AG09319 (cell line): Measurements from ENCODE around the gene TEDC2.

Experiments used
- DNase-seq: peaks from one replicate; pipeline ENCODE4 v3.0.0-alpha.2; 2010; ENCODE audit warnings: low read depth; ENCODE audit errors: extremely low read depth
- CTCF ChIP-seq: IDR thresholded peaks from 2 replicates; pipeline ENCODE4 v1.5.1; 2011; ENCODE audit warnings: low read depth, mild to moderate bottlenecking, inconsistent platforms, low read length, moderate library complexity

Gene TEDC2

GRCh38 chr16:2425825-2426430 is 34.0 kb upstream of the TEDC2 start:
- no peak for DNase-seq
- TF ChIP-seq CTCF, result no peak

GRCh38 chr16:2426941-2427361 is 33.0 kb upstream of the TEDC2 start:
- DNase-seq, result no peak
- TF ChIP-seq CTCF, result no peak

GRCh38 chr16:2427526-2427925 is 32.4 kb upstream of the TEDC2 start:
- TF ChIP-seq CTCF, result no peak
- DNase-seq, result no peak

- TF ChIP-seq CTCF, result peak; percentile 35
- no peak for DNase-seq
These were observed 31.7 kb upstream of the TEDC2 start for GRCh38 chr16:2428051-2428783.

- TF ChIP-seq CTCF, result no peak
- DNase-seq, result no peak
These were observed 31.2 kb upstream of the TEDC2 start for GRCh38 chr16:2428784-2429033.

GRCh38 chr16:2429034-2429770 is 30.7 kb upstream of the TEDC2 start, which contains the start of gene CCNF:
TSS of gene CCNF (plus strand) at chr16:2429447. CDS start at chr16:2429482, 35 bp downstream.
- peak; percentile 88 for DNase-seq
- no peak for TF ChIP-seq CTCF
